B cell (primary cell): ENCODE results near the gene TCF7L2. TPM values are rescaled to one million over a fixed set of nuclear protein-coding genes. Genes with fewer than 3 reads are reported as not detected.

Experiments used
- ATAC-seq: fragments of 200-7000 bp; cut with Tn5 transposase; one replicate; pipeline ENCODE4 v1.10.0; 2021; ENCODE audit warnings: low read depth, mild to moderate bottlenecking, moderate number of reproducible peaks, moderate library complexity
- CTCF ChIA-PET: fragments of 350-600 bp; sonication (Branson Sonifier 250); formaldehyde crosslinking; loops from one replicate; lab custom pipeline; 2021; ENCODE audit warnings: antibody characterized with exemption, inconsistent platforms; lab: Charles Lee
- POLR2A ChIA-PET: fragments of 350-600 bp; sonication (Branson Sonifier 250); formaldehyde crosslinking; loops from one replicate; lab custom pipeline; 2021; ENCODE audit warnings: antibody characterized with exemption; lab: Charles Lee
- DNase-seq: peaks from one replicate; pipeline ENCODE4 v3.0.0; 2013
- H2AFZ ChIP-seq: 2 replicates; pipeline ENCODE4 v1.6.1; 2012; ENCODE audit warnings: mild to moderate bottlenecking, low read depth, low read length; ENCODE audit not compliant: insufficient read depth, poor library complexity, severe bottlenecking
- H3K27ac ChIP-seq, 2 donors: 1 replicate in 1 of 2; 2 replicates in 1 of 2; pipeline ENCODE4 v1.5.1; 2012 to 2013; ENCODE audit warnings: low read length in 2 of 2, mild to moderate bottlenecking in 2 of 2, moderate library complexity in 1 of 2
- H3K27me3 ChIP-seq, 4 experiments: fragments of 200-600 bp in 1 of 4; sonication (generic) in 1 of 4; replicated peaks in 1 of 4; 1 replicate in 2 of 4; 2 replicates in 2 of 4; pipeline versions ENCODE4 v1.6.1 to v1.7.0; 2013 to 2016; ENCODE audit warnings: low read length in 3 of 4, mild to moderate bottlenecking in 2 of 4, mixed read lengths in 1 of 4, moderate library complexity in 1 of 4; ENCODE audit not compliant: insufficient read depth in 4 of 4, control insufficient read depth in 3 of 4; ENCODE audit errors: control extremely low read depth in 1 of 4
- H3K36me3 ChIP-seq, 2 experiments: replicated peaks in 1 of 2; 1 replicate in 1 of 2; 2 replicates in 1 of 2; pipeline versions ENCODE4 v1.6.1 to v1.7.1; 2013; ENCODE audit warnings: low read length in 1 of 2; ENCODE audit not compliant: insufficient read depth in 2 of 2, control insufficient read depth in 1 of 2; ENCODE audit errors: control extremely low read depth in 1 of 2, extremely low read depth in 1 of 2
- H3K4me1 ChIP-seq, 2 donors: fragments of 200-600 bp in 1 of 2; sonication (generic) in 1 of 2; 1 replicate in 1 of 2; 2 replicates in 1 of 2; pipeline versions ENCODE4 v1.5.1 to v1.6.1; 2013 to 2017; ENCODE audit warnings: low read length in 2 of 2; ENCODE audit not compliant: control insufficient read depth in 2 of 2, insufficient read depth in 2 of 2
- H3K4me2 ChIP-seq: replicated peaks from 2 replicates; pipeline ENCODE3; 2012; ENCODE audit warnings: mild to moderate bottlenecking, low read depth, low read length; ENCODE audit not compliant: poor library complexity, severe bottlenecking
- H3K4me3 ChIP-seq, 5 experiments: fragments of 200-600 bp in 1 of 5; sonication (generic) in 1 of 5; 1 replicate in 3 of 5; 2 replicates in 2 of 5; pipeline versions ENCODE4 v1.5.1 to v1.7.0; 2011 to 2016; ENCODE audit warnings: low read length in 4 of 5, mild to moderate bottlenecking in 4 of 5, low read depth in 2 of 5, control low read depth in 1 of 5, moderate library complexity in 1 of 5; ENCODE audit not compliant: insufficient read depth in 1 of 5; ENCODE audit errors: control extremely low read depth in 1 of 5, extremely low read depth in 1 of 5
- H3K79me2 ChIP-seq: fragments of 200-600 bp; sonication (generic); one replicate; pipeline ENCODE4 v1.6.0; 2016; ENCODE audit warnings: low read length; ENCODE audit not compliant: control insufficient read depth, insufficient read depth
- H3K9ac ChIP-seq: fragments of 200-600 bp; sonication (generic); 2 replicates; pipeline ENCODE4 v1.6.1; 2017; ENCODE audit warnings: mild to moderate bottlenecking, low read length, moderate library complexity
- H3K9me3 ChIP-seq, 3 donors: one replicate each; pipeline versions ENCODE4 v1.6.1 to v1.7.1; 2013; ENCODE audit warnings: low read length in 2 of 3; ENCODE audit not compliant: control insufficient read depth in 2 of 3, insufficient read depth in 1 of 3; ENCODE audit errors: control extremely low read depth in 1 of 3
- H4K20me1 ChIP-seq: 2 replicates; pipeline ENCODE4 v1.6.0; 2012; ENCODE audit warnings: mild to moderate bottlenecking, low read length; ENCODE audit not compliant: insufficient read depth, control insufficient read depth, poor library complexity, severe bottlenecking
- H3K27ac Mint-ChIP-seq: one replicate; pipeline ENCODE4 v1.8.0; 2021; ENCODE audit warnings: mixed read lengths
- H3K27me3 Mint-ChIP-seq: one replicate; pipeline ENCODE4 v1.8.0; 2021; ENCODE audit warnings: mixed read lengths
- H3K4me1 Mint-ChIP-seq: one replicate; pipeline ENCODE4 v1.8.0; 2021; ENCODE audit warnings: mixed read lengths
- H3K4me3 Mint-ChIP-seq: one replicate; pipeline ENCODE4 v1.8.0; 2021; ENCODE audit warnings: mixed read lengths
- H3K9me3 Mint-ChIP-seq: one replicate; pipeline ENCODE4 v1.8.0; 2022; ENCODE audit warnings: mixed read lengths; ENCODE audit not compliant: insufficient read depth
- EZH2 ChIP-seq: IDR thresholded peaks from 2 replicates; pipeline ENCODE4 v1.6.1; 2012; ENCODE audit warnings: borderline replicate concordance, low read depth, mild to moderate bottlenecking, moderate library complexity, low read length; ENCODE audit not compliant: insufficient read depth, poor library complexity, severe bottlenecking
- WGBS: methylation state at CpG from one replicate; pipeline ENCODE4 v1.1.5; 2013; ENCODE audit warnings: missing lambda C conversion rate; ENCODE audit not compliant: insufficient coverage; 5-methylcytosine and 5-hydroxymethylcytosine counted together
- intact Hi-C: fragments of 100-400 bp; cut with micrococcal nuclease; formaldehyde crosslinking; loops from one replicate; pipeline ENCODE4 v1.10.0; 2022
- polyA plus RNA-seq: library from polyadenylated mRNA; depleted of rRNA; stranded (reverse); fragments of >200 nt; gene quantifications from 2 replicates; pipeline ENCODE4 v1.2.3, GENCODE V29; 2012
- total RNA-seq, 2 donors: library from RNA; stranded (reverse); fragments of 120-200 nt in 1 of 2; gene quantifications; 1 replicate in 1 of 2; 2 replicates in 1 of 2; pipeline versions ENCODE4 v1.2.3 to v1.2.4, GENCODE V29; 2013 to 2022
- TF ChIP-seq, protein P1 (sequence below): fragments of 200-600 bp; IDR thresholded peaks from one replicate; pipeline ENCODE4 v1.8.0; 2022; ENCODE audit warnings: antibody characterized with exemption, mild to moderate bottlenecking

TCF7L2 gene
- total and polyA plus RNA-seq, 2 donors (not counting 1 experiment from before 2014, with no cell fraction given): 0.48 to 1.1 TPM

DNA sequence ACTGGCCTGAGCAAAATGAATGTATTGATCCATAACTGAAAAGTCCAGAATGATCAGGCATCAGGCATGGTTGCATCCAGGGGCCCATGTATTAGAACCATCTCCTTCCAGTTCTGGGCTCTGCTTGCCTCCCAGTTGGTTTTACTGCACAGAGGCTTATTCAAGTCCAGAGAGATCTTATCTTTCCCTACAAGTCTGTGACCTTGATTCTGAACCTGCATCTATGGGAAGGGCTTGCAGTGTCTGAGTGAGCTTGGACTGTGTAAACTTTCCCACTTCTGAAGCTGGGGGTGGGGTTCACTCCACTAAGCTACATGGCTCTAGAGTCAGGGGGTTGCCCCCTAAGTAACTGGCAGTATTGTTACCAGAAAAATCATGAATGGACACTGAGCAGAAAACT is 136.2 kb downstream of the TCF7L2 start:
- no peaks in the 10 kb centered on the region for H4K20me1 ChIP-seq
- TF ChIP-seq, protein P1, sequence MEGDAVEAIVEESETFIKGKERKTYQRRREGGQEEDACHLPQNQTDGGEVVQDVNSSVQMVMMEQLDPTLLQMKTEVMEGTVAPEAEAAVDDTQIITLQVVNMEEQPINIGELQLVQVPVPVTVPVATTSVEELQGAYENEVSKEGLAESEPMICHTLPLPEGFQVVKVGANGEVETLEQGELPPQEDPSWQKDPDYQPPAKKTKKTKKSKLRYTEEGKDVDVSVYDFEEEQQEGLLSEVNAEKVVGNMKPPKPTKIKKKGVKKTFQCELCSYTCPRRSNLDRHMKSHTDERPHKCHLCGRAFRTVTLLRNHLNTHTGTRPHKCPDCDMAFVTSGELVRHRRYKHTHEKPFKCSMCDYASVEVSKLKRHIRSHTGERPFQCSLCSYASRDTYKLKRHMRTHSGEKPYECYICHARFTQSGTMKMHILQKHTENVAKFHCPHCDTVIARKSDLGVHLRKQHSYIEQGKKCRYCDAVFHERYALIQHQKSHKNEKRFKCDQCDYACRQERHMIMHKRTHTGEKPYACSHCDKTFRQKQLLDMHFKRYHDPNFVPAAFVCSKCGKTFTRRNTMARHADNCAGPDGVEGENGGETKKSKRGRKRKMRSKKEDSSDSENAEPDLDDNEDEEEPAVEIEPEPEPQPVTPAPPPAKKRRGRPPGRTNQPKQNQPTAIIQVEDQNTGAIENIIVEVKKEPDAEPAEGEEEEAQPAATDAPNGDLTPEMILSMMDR: no peak
- no peak for TF ChIP-seq EZH2
- H3K4me1 Mint-ChIP-seq: no peaks in the 10 kb centered on the region
- H3K4me2 ChIP-seq: no peak overlapping the region
- no peak overlapping the region for H3K4me3 Mint-ChIP-seq
- POLR2A ChIA-PET: no interaction called here
- no peak overlapping the region for H2AFZ ChIP-seq
- H3K4me1 ChIP-seq: no peaks in the 10 kb centered on the region
- no peak overlapping the region for H3K27ac ChIP-seq
- no peak overlapping the region for H3K9ac ChIP-seq
- no peak overlapping the region for H3K27ac Mint-ChIP-seq
- DNase-seq (no peak), ATAC-seq (no peak)
- no peaks in the 10 kb centered on the region for H3K9me3 Mint-ChIP-seq
- intact Hi-C loops: no loop called here
- peaks cover 3% of the 10 kb centered on the region for H3K27me3 Mint-ChIP-seq
- peaks cover 0 to 8% (median 1%) of the 10 kb centered on the region in 3 donors for H3K9me3 ChIP-seq
- no peaks in the 10 kb centered on the region for H3K36me3 ChIP-seq
- peaks cover 0 to 2% (median 0%) of the 10 kb centered on the region in 4 experiments for H3K27me3 ChIP-seq
- CTCF ChIA-PET: no interaction called here
- no peaks in the 10 kb centered on the region for H3K79me2 ChIP-seq
- H3K4me3 ChIP-seq: no peak overlapping the region

DNA sequence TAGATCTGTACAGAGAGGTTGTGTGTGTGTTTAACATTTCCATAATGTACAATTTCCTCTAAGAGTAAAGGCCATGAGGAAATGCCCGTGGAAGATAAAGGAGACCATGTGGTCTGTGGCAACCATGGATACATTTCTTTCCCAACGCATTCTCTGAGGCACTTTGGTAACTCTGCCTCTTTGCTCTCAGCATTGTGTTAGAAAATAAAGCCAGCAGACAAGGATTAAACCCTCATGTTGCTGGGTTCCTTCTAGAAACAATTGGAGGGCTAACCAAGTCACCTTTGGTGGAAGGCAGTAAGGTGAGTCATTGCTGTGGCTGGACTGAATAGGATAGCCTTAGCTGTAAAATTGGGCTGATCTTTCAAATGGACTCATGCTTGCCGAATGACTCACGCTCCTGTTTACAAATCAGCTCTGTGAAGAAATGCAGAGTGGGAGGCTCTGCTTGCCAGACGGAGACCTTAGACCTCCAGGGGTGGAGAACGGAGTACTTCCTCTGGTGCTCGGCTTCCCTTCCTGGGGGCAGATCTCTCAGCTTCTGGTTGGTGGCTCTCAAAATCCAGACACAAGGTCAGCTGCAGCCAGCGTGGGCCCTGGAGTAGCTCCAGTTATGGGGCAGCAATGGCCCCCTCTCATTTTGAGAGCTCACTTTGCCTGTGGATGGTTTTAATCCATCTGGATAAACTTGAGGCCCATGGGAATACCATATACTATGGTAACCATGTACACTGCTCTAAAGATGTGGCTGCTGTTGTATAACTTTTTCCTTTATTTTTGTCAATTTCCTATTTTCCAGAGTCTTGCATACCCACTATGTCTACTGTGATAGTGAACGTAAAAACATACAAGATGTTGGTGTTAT is 137.3 kb downstream of the TCF7L2 start:
- Histone ChIP-seq H3K4me2 (no peak overlapping the region), H3K9ac (no peak overlapping the region)

More for the DNA sequence above, 137.3 kb downstream of the TCF7L2 start:
- H3K27me3 Mint-ChIP-seq: no peaks in the 10 kb centered on the region
- H3K36me3 ChIP-seq: no peaks in the 10 kb centered on the region
- ChIA-PET CTCF (no interaction called here), POLR2A (no interaction called here)
- H3K4me3 Mint-ChIP-seq: no peak overlapping the region
- H3K4me3 ChIP-seq: no peak overlapping the region
- H3K27me3 ChIP-seq: peaks cover 0 to 2% (median 0%) of the 10 kb centered on the region in 4 experiments
- H3K4me1 Mint-ChIP-seq: no peaks in the 10 kb centered on the region
- intact Hi-C loops: no loop called here
- no peak overlapping the region for H3K27ac ChIP-seq
- H3K4me1 ChIP-seq: no peaks in the 10 kb centered on the region
- H4K20me1 ChIP-seq: no peaks in the 10 kb centered on the region
- H2AFZ ChIP-seq: no peak overlapping the region
- WGBS: 94% methylated on average over 8 of the region's 9 CpGs
- H3K9me3 ChIP-seq: peaks cover 0 to 17% (median 1%) of the 10 kb centered on the region in 3 donors
- H3K79me2 ChIP-seq: no peaks in the 10 kb centered on the region
- TF ChIP-seq, protein P1: no peak
- no peak for TF ChIP-seq EZH2
- H3K9me3 Mint-ChIP-seq: no peaks in the 10 kb centered on the region
- DNase-seq (no peak), ATAC-seq (no peak)
- no peak overlapping the region for H3K27ac Mint-ChIP-seq
